ENCODE measurements around the gene ZNF580. TPM values are rescaled to one million over a fixed set of nuclear protein-coding genes. Genes with fewer than 3 reads are reported as not detected.
A peak's percentile ranks its signal among the peaks of the same experiment; 100 is the strongest.

ZNF580 gene
- total RNA-seq, 1 donor from 2014 or later: 42.2 TPM

DNA sequence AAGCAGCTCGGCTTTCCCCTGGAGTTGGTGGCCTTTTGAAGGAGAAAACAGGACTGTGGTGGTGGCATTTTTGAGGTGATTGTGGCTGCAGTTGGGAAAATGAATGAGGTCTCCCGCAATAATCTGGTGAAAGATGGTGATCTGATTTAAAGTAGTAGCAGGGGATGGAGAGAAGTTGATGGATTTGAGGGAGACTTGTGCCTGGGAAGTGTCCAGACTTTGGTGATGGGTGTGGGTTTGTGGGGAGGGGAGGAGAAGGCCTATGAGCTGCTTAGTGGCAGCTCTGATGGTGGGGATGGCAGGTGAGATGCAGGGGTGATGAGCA, 30.2 kb downstream of the ZNF580 start:
- ATAC-seq (no peak), DNase-seq (ENCODE audit: low spot score) (no peak)
- intact Hi-C loops (cut with DNase I): no loop called here

DNA sequence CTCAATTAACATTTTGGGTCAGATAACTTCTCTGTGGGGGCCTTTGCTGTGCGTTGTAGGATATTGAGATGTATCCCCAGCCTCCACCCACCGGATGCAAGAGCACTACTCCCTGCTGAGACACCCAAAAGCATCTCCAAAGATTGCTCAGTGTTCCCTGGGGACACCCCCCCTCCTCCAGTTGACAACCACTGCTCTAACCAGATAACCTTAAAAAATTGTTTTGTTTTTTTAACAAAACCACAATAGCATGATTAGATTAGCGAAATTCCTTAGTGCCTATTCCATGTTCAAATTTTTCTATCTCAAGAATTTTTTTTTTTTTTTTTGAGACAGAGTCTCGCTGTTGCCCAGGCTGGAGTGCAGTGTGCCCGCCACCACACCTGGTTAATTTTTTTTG, 31.6 kb downstream of the ZNF580 start:
- intact Hi-C loops (cut with DNase I): no loop called here
- DNase-seq (ENCODE audit: low spot score): no peak
- ATAC-seq: no peak

DNA sequence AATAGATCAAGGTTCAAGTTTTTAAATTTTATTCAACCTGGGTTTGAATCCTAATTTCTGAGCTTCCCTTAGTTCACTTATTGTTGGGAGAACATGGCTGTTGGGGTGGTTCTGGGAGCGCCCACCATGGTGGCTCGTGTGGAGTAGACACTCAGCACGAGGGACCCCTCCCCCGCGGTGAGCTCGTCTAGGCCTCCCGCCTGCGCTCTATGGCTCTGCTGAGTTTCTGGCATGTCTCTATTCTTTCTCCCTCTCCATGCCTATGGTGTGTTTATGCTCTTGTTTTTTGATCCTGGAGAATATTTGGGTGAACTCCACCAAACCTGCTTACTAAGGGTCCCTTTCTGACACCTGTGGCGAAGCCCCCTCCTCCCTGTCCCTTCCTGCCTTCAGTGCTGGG, 32.7 kb downstream of the ZNF580 start:
- ATAC-seq: no peak
- intact Hi-C loops (cut with DNase I): no loop called here

DNA sequence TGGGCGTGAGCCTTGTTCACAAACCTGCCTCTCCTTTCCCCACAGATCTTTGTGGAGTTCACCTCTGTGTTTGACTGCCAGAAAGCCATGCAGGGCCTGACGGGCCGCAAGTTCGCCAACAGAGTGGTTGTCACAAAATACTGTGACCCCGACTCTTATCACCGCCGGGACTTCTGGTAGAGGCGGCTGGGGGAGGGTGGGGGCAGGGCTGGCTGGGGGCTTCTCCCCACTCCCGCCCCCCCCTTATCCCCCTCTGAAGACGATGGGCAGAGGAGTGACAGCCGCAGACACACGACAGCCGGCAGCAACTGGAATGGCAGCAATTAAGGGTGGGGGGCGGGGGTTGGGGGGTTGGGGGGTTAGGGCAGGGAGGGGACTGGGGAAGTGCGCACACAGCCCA, 33.1 kb downstream of the ZNF580 start:
- DNase-seq (ENCODE audit: low spot score) (no peak), ATAC-seq (no peak)
- intact Hi-C loops (cut with DNase I): no loop called here

More for the DNA sequence above, 32.7 kb downstream of the ZNF580 start:
- no peak for DNase-seq (ENCODE audit: low spot score)

DNA sequence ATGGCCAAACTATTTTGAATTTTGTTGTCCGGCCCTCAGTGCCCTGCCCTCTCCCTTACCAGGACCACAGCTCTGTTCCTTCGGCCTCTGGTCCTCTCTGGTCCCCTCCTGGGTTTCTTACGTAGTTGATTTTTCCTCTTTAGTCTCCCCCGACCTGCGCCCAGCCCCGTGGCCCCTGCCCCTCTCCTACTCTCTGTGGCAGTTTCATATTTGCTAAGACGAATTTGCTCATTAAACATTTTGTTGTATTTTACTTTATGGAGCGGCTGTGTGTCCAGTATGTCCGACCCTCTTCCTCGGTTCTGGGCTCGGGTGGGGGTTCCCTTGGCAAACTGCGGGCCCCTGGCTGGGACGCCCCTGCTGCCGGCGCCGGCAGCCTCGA, 33.6 kb downstream of the ZNF580 start:
- intact Hi-C loops (cut with DNase I): no loop called here
- ATAC-seq: no peak
- no peak for DNase-seq (ENCODE audit: low spot score)

DNA sequence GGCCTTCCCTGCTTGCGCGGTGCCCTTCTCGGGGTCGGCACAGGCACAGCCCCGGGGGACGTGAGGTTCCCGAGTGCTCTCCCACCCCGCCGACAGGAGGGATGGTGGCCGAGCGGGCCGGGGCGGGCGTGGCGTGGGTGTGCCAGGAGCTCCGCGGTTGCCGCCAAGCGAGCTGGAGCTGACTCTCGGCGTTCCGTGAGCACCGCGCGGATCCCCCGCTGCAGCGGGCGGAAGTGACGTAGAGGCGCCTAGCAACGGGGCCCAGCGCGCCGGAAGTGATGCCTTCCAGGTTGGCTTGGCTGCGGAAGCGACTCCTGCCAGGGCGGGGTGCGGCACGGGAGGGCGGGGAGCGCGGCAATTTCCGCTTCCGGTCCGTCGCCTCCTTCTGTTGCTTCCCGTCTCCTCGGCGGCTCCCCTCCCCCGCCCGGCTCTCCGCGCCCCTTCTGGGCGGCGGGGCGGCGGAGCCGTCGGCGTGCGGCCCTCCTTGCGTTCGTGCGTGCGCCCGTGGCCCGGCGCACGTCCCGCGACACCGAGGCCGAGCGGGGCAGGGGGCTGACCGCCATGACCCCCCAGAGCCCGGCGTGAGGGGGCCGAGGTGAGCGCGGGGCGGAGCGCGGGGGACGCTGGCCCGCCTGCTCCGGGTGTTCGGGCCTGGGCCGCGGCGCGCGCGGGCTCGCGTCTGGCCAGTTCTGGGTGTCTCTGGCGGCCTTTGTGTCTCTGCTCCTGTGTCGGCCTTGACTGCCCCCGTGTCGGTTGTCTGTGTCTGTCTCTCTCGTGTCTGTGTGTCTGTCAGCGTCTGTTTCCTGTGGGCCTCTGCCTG, 34.2 kb downstream of the ZNF580 start, which contains the start of gene EPN1:
Gene EPN1, plus strand, starts transcription at position 386 of the 820 bp plus-strand sequence. CDS start 3,402 bp downstream, outside the sequence.
- intact Hi-C loops (cut with DNase I): no loop called here
- ATAC-seq (peak; percentile 98), DNase-seq (ENCODE audit: low spot score) (peak; percentile 97)

DNA sequence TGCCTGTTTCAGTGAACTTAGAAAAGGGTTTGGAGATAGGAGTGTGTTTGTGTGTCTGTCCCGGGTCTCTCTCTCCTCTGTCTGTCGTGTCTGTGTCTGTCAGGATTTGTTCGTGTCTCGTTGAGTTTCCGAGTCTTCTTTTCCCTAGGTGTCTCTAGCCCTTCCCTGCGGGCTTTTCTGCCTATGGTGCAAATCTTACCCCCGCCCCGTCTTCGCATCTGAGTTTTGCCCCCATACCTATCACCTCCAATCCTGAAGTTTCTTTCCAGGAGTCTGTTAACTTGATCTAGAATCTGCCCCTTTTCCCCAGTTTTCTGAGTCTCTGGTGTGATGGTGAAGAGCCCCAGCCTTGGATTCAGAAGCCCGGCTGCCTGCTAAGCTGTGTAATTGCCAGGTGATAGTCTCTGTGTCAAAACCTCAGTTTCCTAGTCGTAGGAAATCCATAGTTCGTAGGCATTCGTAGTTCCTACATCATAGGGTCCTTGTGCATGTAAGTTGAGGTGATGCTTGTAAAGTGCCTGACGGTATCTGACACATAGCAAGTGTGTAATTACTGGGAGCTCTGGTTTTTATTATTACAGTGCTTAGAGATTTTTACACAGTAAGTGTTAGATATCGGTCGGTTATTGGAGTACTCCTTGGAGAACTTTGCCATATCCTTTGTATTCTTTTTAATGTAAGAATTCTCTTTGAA, 35.0 kb downstream of the ZNF580 start:
- intact Hi-C loops (cut with DNase I): no loop called here
- DNase-seq (ENCODE audit: low spot score): no peak

DNA sequence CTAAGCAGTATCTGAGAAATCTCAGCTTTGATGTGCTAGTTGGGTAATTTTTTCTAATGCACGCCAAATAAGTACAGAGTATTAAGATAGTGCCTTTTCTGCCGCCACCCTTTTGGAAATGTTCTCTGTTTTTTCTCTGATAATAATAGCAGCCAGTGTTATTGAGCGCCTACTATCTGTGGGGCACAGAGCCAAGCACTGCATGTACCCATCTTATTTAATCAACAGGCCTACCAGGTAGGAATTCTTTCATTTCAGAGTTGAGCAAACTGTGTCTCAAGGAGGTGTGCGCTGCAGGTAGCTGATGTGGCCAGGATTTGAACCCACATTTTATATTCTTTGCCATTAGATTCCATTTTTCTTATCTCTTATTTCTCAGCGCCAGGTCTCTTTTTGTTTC, 35.6 kb downstream of the ZNF580 start:
- DNase-seq (ENCODE audit: low spot score): no peak
- ATAC-seq: no peak
- intact Hi-C loops (cut with DNase I): no loop called here

More for the DNA sequence above, 35.0 kb downstream of the ZNF580 start:
- ATAC-seq: no peak

DNA sequence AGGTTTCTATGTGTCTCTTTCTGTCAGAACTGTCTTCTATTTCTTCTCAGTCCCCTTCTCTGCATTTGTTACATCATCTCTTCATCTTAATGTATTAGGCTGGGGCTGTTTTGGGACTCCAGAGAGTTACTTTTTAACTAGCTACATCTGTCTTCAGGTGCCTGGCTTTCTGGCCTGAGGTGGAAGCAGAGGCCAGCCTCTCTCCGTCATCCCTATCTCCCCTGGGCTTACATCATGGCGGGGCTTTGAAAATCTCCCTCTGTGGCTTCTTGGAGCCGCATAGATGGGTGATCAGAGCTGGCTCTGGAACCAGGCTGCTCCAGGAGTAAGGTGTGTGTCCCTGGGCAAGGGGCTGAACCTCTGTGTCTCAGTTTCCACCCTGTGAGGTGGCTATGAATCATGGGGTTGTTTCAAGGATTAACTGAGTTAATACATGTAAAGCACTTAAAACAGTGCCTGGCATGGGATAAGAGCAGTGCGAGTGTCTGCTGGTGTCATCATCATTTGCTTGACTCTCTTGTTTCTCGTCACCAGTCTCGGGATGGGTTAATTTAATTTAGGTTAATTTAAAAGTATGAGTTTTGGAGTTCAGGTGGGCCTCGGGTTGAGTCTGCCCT, 36.2 kb downstream of the ZNF580 start:
- ATAC-seq: no peak
- intact Hi-C loops (cut with DNase I): no loop called here
- no peak for DNase-seq (ENCODE audit: low spot score)

DNA sequence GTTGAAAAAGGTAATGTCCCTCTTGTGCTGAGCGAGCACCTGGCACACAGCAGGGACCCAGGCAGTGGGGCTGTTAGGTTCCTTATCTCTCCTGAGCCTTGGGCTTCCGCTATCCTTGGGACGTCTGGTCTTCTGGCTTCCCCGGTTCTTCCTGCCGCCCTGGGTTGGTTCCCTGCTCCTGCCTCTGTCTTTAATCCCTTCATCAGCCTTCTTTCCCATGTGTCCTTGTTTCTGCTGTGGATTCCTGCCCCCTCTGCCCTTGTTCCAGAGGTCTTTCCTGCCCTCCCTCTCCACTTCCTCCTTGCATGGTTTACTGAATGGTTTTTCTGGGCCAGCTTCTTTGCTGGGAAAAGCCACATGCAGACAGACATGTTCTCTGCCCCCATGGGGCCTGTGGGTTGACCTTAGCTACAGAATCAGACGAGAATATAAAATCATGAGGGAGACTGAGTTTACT, 36.8 kb downstream of the ZNF580 start:
- ATAC-seq: no peak
- intact Hi-C loops (cut with DNase I): no loop called here
- no peak for DNase-seq (ENCODE audit: low spot score)

DNA sequence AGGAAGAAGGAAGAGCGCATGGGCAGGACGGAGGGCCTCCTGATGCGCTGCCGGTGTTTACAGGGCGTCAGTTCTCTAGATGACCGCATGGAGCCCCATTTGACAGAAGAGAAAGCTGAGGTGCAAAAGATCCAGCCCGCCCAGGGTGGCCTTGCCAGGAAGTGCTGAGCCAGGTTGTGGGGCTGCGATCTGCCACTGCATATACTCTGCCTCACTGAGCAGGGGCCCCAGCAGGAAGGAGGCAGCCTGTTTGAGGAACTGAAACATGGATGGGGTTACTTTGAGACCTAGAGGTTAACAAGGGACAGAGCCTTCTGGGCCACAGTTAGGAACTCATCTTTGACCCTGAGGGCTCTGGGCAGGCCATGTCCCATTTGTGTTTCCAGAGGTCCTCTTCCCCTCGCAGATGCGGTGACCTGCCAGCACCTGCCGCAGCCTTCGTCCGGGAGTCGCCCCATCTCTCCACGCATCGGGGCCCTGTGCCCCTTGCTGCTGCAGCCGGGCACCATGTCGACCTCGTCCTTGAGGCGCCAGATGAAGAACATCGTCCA, 37.4 kb downstream of the ZNF580 start:
- ATAC-seq: peak; percentile 47
- DNase-seq (ENCODE audit: low spot score): no peak
- intact Hi-C loops (cut with DNase I): no loop called here

DNA sequence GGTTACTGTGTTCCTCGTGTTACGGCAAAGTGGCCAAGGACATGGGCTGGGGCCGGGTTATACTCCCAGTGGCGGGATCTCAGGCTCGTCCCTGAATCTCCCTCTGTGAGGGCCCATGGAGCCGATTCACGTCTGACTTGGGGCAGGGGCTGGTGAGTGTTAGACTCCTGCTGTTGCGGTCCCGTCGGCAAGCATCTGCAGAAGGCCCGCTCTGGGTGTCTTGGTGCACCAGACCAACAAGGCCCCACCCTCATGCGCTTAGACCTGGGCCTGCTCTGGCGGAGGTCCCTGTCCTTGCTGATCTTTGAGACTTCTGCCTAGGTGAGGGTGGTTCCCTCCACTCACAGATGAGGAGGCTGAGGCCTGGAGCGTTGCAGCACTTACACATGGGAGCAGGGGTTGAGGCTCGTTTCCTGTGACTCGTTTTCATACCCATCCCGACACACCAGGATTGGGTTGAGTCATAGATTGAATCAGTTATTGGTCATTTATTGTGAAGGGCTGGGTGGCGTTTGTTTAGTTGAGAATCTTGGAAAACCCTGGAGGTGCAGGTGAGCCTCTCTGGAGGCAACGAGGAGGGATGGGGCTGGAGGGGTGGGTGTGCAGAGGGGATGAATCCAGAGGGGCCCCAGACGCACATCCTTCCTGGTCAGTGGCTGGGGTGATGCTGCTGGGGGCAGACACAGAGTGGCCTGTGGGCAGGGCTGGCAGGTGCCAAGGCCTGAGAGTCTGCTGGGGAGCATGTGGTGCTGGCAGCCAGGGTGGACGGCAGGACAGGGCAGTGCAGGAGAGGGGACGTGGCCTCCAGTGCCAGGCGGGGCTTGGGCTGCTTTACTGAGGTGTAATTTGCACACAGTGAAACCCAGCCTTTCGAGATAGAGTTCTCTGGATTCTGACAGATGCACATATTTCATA, 38.8 kb downstream of the ZNF580 start:
- DNase-seq (ENCODE audit: low spot score) (no peak), ATAC-seq (no peak)
- intact Hi-C loops (cut with DNase I): no loop called here

DNA sequence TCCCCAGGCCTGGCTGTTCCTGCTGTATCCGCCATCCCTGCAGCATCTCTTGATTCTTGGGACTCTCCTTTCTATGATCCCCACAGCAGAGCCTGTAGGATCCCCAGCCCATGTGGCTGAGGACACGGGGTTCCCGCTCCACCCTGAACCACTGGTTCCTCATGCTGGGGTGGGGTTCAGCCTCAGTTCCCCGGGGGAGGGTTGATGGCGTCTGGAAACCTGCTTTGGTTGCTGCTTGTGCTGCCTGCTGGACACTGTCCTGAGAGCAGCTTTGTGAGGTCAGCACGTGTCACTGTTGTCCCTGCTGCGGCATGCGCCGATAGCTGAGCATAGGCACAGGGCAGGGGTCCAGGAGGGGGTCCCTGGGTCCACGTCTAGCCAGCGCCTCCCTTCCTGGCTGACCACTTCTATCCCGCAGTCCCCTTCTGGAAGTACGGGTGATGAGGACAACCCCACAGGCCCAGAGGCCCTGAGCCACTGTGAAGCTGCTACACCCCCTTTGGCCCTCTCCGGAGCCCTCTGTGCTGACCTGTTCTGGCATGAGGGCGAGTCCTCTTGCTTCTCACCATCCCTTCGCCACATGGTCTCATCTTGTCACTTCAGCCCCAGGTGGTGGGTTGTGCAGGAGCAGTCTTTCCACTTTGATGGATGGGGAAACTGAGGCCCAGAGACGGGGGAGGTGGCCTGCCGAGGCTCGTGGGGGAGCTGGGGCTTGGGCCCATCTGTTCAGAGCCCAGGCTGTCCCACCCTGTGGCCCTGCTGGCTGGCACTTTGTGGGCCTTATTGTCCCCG, 39.7 kb downstream of the ZNF580 start:
- no peak for DNase-seq (ENCODE audit: low spot score)
- intact Hi-C loops (cut with DNase I): no loop called here
- ATAC-seq: no peak

DNA sequence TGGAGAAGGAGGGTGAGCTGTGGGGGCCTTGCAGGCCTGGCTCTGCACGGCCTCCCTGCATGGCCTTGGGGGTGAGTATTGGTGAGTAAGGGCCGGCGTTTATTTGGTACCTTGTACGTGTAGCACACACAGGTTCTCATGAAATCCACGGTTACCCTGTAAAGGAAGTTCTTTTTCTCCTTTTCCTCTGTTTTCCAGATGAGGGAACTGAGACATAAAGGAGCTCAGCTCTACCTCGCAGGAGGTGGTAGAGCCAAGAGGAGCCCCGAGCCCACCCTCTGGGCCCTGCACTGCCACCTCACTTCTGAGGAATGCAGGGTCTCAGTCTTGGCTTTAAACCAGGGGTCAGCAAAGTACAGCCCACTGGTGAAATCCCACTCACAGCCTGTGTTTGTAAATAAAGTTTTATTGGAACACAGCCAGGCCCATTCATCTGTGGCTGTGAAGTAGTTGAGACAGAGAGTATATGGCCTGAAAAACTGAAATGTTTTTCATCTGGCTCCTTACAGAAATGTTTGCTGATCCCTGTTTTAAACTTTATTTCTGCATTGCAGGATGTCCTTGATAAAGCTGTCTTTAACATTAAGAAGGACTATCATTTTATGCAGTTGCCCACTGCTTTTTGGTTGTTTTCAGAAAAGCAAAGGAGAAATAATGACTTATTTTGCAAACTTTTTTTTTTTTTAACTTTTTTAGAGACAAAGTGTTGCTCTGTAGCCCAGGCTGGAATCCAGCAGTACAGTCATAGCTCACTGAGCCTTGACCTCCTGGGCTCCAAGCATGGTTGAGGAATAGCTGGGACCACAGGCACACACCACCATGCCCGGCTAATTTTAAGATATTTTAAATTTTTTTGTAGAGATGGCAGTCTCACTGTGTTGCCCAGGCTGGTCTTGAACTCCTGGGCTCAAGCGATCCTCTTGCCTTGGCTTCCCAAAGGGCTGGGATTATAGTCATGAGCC, 40.6 kb downstream of the ZNF580 start:
- intact Hi-C loops (cut with DNase I): no loop called here
- DNase-seq (ENCODE audit: low spot score): no peak
- ATAC-seq: no peak

DNA sequence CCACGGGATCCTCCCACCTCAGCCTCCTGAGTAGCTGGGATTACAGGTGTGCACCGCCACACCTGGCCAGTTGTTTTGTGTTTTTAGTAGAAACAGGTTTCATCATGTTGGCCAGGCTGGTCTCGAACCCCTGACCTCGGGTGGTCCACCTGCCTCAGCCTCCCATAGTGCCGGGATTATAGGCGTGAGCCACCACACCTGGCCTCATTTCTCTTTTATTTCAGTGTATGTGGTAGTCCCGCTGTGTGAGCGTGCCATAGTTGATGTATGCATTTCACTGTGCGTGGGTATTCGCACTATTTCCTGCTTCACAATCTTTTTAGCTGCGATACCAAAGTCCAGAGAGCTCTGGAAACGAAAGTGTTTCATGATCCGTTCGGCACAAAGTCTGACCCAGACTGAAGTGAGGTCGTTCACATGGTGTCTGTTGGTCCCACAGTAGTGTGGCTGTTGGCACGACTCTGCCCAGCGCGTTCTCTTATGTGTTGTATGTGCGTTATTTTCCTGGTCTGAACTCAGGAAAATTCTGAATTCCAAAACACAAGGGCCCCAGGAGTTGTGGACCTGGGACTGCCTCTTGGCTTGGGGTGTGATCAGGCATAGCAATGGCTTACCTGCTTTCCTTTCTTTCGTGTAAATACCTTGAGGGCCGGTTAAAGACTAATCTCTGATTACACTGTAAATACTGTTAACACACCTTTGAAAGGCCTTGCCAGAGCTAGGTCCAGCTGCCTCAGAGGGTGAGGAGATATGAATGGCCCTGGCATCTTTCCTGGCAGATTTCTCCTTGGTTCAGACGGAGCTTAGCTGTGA, 42.9 kb downstream of the ZNF580 start:
- DNase-seq (ENCODE audit: low spot score) (no peak), ATAC-seq (no peak)
- intact Hi-C loops (cut with DNase I): no loop called here
